Gastrocnemius medialis (tissue), 4 donors: ENCODE measurements around the gene MAST2. TPM values are rescaled to one million over a fixed set of nuclear protein-coding genes. Genes with fewer than 3 reads are reported as not detected.

Experiments
- ATAC-seq, 2 donors: fragments of 150-250 bp; one replicate each; pipeline ENCODE4 v1.9.1; 2016
- DNase-seq, 2 donors: peaks; one replicate each; pipeline ENCODE4 v3.0.0-alpha.2; 2019
- H3K27ac ChIP-seq, 4 donors: fragments of 200-600 bp; sonication (generic); 1 replicate in 1 of 4; 2 replicates in 3 of 4; pipeline ENCODE4 v1.5.1; 2016 to 2018; ENCODE audit warnings: mild to moderate bottlenecking in 2 of 4, moderate library complexity in 1 of 4
- H3K27me3 ChIP-seq, 3 donors: fragments of 200-600 bp; sonication (generic) in 2 of 3; 1 replicate in 1 of 3; 2 replicates in 2 of 3; pipeline versions ENCODE4 v1.5.1 to v1.6.0; 2016 to 2019; ENCODE audit warnings: mild to moderate bottlenecking in 1 of 3, moderate library complexity in 1 of 3
- H3K36me3 ChIP-seq, 2 donors: fragments of 200-600 bp; sonication (generic) in 1 of 2; one replicate each; pipeline ENCODE4 v1.5.1; 2017 to 2018
- H3K4me1 ChIP-seq, 2 donors: fragments of 200-600 bp; sonication (generic) in 1 of 2; one replicate each; pipeline ENCODE4 v1.5.1; 2016 to 2017; ENCODE audit warnings: mild to moderate bottlenecking in 2 of 2
- H3K4me3 ChIP-seq, 4 donors: fragments of 200-600 bp; sonication (generic) in 3 of 4; 1 replicate in 1 of 4; 2 replicates in 3 of 4; pipeline ENCODE4 v1.5.1; 2016 to 2019; ENCODE audit warnings: mild to moderate bottlenecking in 2 of 4
- H3K9me3 ChIP-seq, 3 donors: fragments of 200-600 bp; sonication (generic) in 2 of 3; 1 replicate in 1 of 3; 2 replicates in 2 of 3; pipeline ENCODE4 v1.5.1; 2016 to 2019
- CTCF ChIP-seq, 5 experiments: fragments of 450-650 bp in 3 of 5; fragments of 200-600 bp in 2 of 5; sonication (generic) in 2 of 5; IDR thresholded peaks in 4 of 5; conservative IDR thresholded peaks in 1 of 5; 1 replicate in 4 of 5; 2 replicates in 1 of 5; pipeline ENCODE4 v1.5.1; 2016 to 2019; ENCODE audit warnings: antibody characterized with exemption in 5 of 5, mild to moderate bottlenecking in 3 of 5, moderate library complexity in 3 of 5
- POLR2A ChIP-seq, 2 donors: fragments of 450-650 bp; IDR thresholded peaks; one replicate each; pipeline ENCODE4 v1.6.1; 2017; ENCODE audit warnings: antibody characterized with exemption in 2 of 2, mild to moderate bottlenecking in 2 of 2, moderate library complexity in 2 of 2
- in situ Hi-C, 4 donors: fragments of 200-750 bp; cut with MboI; loops; one replicate each; pipeline versions ENCODE4 v1.15.0 to v1.8.0; 2017; ENCODE audit warnings: low sequenced_read_pairs in 4 of 4
- intact Hi-C: fragments of 100-400 bp; cut with DNase I; formaldehyde crosslinking; loops from one replicate; pipeline ENCODE4 v1.15.1; 2023; ENCODE audit warnings: low total_unique reads
- total RNA-seq, 4 donors: library from RNA; depleted of rRNA; stranded (reverse); fragments of >200 nt; gene quantifications; one replicate each; pipeline versions ENCODE4 v1.1.0 to v1.2.3, GENCODE V29; 2016

Gene MAST2
- total RNA-seq, 4 donors from 2014 or later: 110 to 195 (median 162) TPM

- intact Hi-C loops: no loop called here
- no peak for ATAC-seq
Measured at GRCh38 chr1:45809761-45810160, 6.3 kb downstream of the MAST2 start.

GRCh38 chr1:45814776-45815175, 11.4 kb downstream of the MAST2 start:
- H3K4me1 ChIP-seq: no peaks in the 10 kb centered on the region
- DNase-seq (no peak), ATAC-seq (no peak)
- H3K27ac ChIP-seq: no peak overlapping the region
- no peak for TF ChIP-seq CTCF (IDR thresholded peaks at IDR 0.05 in 4 of 5, conservative IDR thresholded peaks at IDR 0.05 in 1 of 5)
- no peak for TF ChIP-seq POLR2A (IDR thresholded peaks at IDR 0.05)
- no peaks in the 10 kb centered on the region for H3K27me3 ChIP-seq
- H3K4me3 ChIP-seq: no peak overlapping the region
- H3K36me3 ChIP-seq: peaks cover 0 to 6% of the 10 kb centered on the region in 2 donors
- in situ Hi-C loops: no loop called here
- intact Hi-C loops: no loop called here
- H3K9me3 ChIP-seq: no peaks in the 10 kb centered on the region

More at GRCh38 chr1:45809761-45810160, 6.3 kb downstream of the MAST2 start:
- Histone ChIP-seq H3K4me3 (no peak overlapping the region), H3K4me1 (peaks cover 2 to 4% of the 10 kb centered on the region in 2 donors), H3K27me3 (no peaks in the 10 kb centered on the region), H3K36me3 (peaks cover 0 to 6% of the 10 kb centered on the region in 2 donors), H3K27ac (no peak overlapping the region), H3K9me3 (no peaks in the 10 kb centered on the region)
- TF ChIP-seq CTCF (IDR thresholded peaks at IDR 0.05 in 4 of 5, conservative IDR thresholded peaks at IDR 0.05 in 1 of 5) (no peak), POLR2A (IDR thresholded peaks at IDR 0.05) (no peak)
- in situ Hi-C loops: no loop called here
- DNase-seq: no peak

GRCh38 chr1:45815667-45816458, 12.5 kb downstream of the MAST2 start:
- Histone ChIP-seq H3K27ac (no peak overlapping the region), H3K4me3 (no peak overlapping the region), H3K36me3 (peaks cover 0 to 6% of the 10 kb centered on the region in 2 donors), H3K4me1 (no peaks in the 10 kb centered on the region), H3K27me3 (no peaks in the 10 kb centered on the region), H3K9me3 (peaks cover 0 to under 1% (median 0%) of the 10 kb centered on the region in 3 donors)
- in situ Hi-C loops (no loop called here), intact Hi-C loops (no loop called here)
- TF ChIP-seq POLR2A (IDR thresholded peaks at IDR 0.05) (no peak), CTCF (IDR thresholded peaks at IDR 0.05 in 4 of 5, conservative IDR thresholded peaks at IDR 0.05 in 1 of 5) (no peak)
- no peak for ATAC-seq
- DNase-seq: no peak

- ATAC-seq: no peak
- no peak for DNase-seq
- Histone ChIP-seq H3K27ac (no peak overlapping the region), H3K9me3 (peaks cover 0 to 3% (median 0%) of the 10 kb centered on the region in 3 donors), H3K27me3 (no peaks in the 10 kb centered on the region), H3K4me3 (no peak overlapping the region), H3K36me3 (peaks cover 0 to 7% of the 10 kb centered on the region in 2 donors), H3K4me1 (no peaks in the 10 kb centered on the region)
- no peak for TF ChIP-seq POLR2A (IDR thresholded peaks at IDR 0.05)
- no peak for TF ChIP-seq CTCF (IDR thresholded peaks at IDR 0.05 in 4 of 5, conservative IDR thresholded peaks at IDR 0.05 in 1 of 5)
- in situ Hi-C loops: no loop called here
- intact Hi-C loops: no loop called here
Measured at GRCh38 chr1:45820173-45820572, 16.8 kb downstream of the MAST2 start.
